Loucy (cell line): ENCODE data around the gene ABHD2.

ENCODE experiments used
- H2AFZ ChIP-seq: fragments of 200-600 bp; sonication (generic); 2 replicates; pipeline ENCODE4 v1.6.0; 2016; ENCODE audit warnings: antibody characterized with exemption, mild to moderate bottlenecking, low read length, moderate library complexity
- H3F3A ChIP-seq: fragments of 200-600 bp; 2 replicates; pipeline ENCODE4 v1.6.0; 2016; ENCODE audit warnings: antibody characterized with exemption, low read depth, mild to moderate bottlenecking
- H3K27me3 ChIP-seq: fragments of 200-600 bp; sonication (generic); 2 replicates; pipeline ENCODE4 v1.6.1; 2014; ENCODE audit warnings: low read length, mild to moderate bottlenecking; ENCODE audit not compliant: insufficient read depth, poor library complexity, severe bottlenecking
- H3K36me3 ChIP-seq: fragments of 200-600 bp; sonication (generic); 2 replicates; pipeline ENCODE4 v1.6.1; 2016; ENCODE audit warnings: low read length; ENCODE audit not compliant: insufficient read depth
- H3K4me1 ChIP-seq: fragments of 200-600 bp; sonication (generic); 2 replicates; pipeline ENCODE4 v1.5.1; 2014; ENCODE audit warnings: low read length, mild to moderate bottlenecking; ENCODE audit not compliant: insufficient read depth, poor library complexity, severe bottlenecking
- H3K4me2 ChIP-seq: fragments of 200-600 bp; sonication (generic); 2 replicates; pipeline ENCODE4 v1.6.0; 2014; ENCODE audit warnings: antibody characterized with exemption, low read length, low read depth, mild to moderate bottlenecking; ENCODE audit not compliant: poor library complexity, severe bottlenecking
- H3K4me3 ChIP-seq: fragments of 200-600 bp; sonication (generic); 2 replicates; pipeline ENCODE4 v1.5.1; 2014; ENCODE audit warnings: low read length, mild to moderate bottlenecking, mixed read lengths; ENCODE audit not compliant: poor library complexity, severe bottlenecking
- H3K79me2 ChIP-seq: fragments of 200-600 bp; sonication (generic); 2 replicates; pipeline ENCODE4 v1.6.1; 2014; ENCODE audit warnings: low read length; ENCODE audit not compliant: insufficient read depth
- H3K9ac ChIP-seq: fragments of 200-600 bp; sonication (generic); 2 replicates; pipeline ENCODE4 v1.6.0; 2014; ENCODE audit warnings: mild to moderate bottlenecking, low read depth, low read length, moderate library complexity; ENCODE audit not compliant: poor library complexity, severe bottlenecking
- H3K9me2 ChIP-seq: fragments of 200-600 bp; sonication (generic); replicated peaks from 2 replicates; pipeline ENCODE4 v1.6.1; 2016; ENCODE audit warnings: low read depth, low read length, mixed read lengths
- H3K9me3 ChIP-seq: fragments of 200-600 bp; sonication (generic); 2 replicates; pipeline ENCODE4 v1.6.1; 2014; ENCODE audit warnings: mild to moderate bottlenecking, antibody characterized with exemption, low read length, low read depth; ENCODE audit not compliant: insufficient read depth
- H4K20me1 ChIP-seq: fragments of 200-600 bp; sonication (generic); 2 replicates; pipeline ENCODE4 v1.6.0; 2014; ENCODE audit warnings: antibody characterized with exemption, low read length, mild to moderate bottlenecking; ENCODE audit not compliant: insufficient read depth, poor library complexity, severe bottlenecking
- CTCF ChIP-seq: fragments of 200-600 bp; sonication (generic); conservative IDR thresholded peaks from 2 replicates; pipeline ENCODE4 v1.5.1; 2014; ENCODE audit warnings: mild to moderate bottlenecking, antibody characterized with exemption, low read length
- EZH2phosphoT487 ChIP-seq: fragments of 200-600 bp; IDR thresholded peaks from 2 replicates; pipeline ENCODE4 v1.6.1; 2018; ENCODE audit warnings: antibody characterized with exemption, mild to moderate bottlenecking, moderate library complexity, borderline replicate concordance

The ABHD2 gene

GRCh38 chr15:89115547-89115946 is 27.3 kb downstream of the ABHD2 start:
- Histone ChIP-seq H3K9ac (no peak overlapping the region), H3K4me2 (no peak overlapping the region), H2AFZ (no peak overlapping the region), H3K4me1 (peaks cover 15% of the 10 kb centered on the region), H3F3A (no peaks in the 10 kb centered on the region), H3K9me2 (no peaks in the 10 kb centered on the region), H3K9me3 (no peaks in the 10 kb centered on the region), H3K27me3 (no peaks in the 10 kb centered on the region), H4K20me1 (no peaks in the 10 kb centered on the region), H3K79me2 (peaks cover 5% of the 10 kb centered on the region; the same call in 1 of the 2 replicates), H3K36me3 (peaks cover 65% of the 10 kb centered on the region; the same call in 1 of the 2 replicates), H3K4me3 (no peak overlapping the region)
- no peak for TF ChIP-seq EZH2phosphoT487
- TF ChIP-seq CTCF: no peak

- Histone ChIP-seq H3K9me3 (no peaks in the 10 kb centered on the region), H3F3A (no peaks in the 10 kb centered on the region), H3K9ac (no peak overlapping the region), H4K20me1 (no peaks in the 10 kb centered on the region), H3K79me2 (peaks cover 2% of the 10 kb centered on the region; the same call in 1 of the 2 replicates), H2AFZ (no peak overlapping the region), H3K9me2 (no peaks in the 10 kb centered on the region), H3K4me2 (no peak overlapping the region), H3K36me3 (peaks cover 69% of the 10 kb centered on the region; the same call in 1 of the 2 replicates), H3K4me1 (peaks cover 15% of the 10 kb centered on the region), H3K4me3 (no peak overlapping the region), H3K27me3 (no peaks in the 10 kb centered on the region)
- TF ChIP-seq CTCF (no peak), EZH2phosphoT487 (no peak)
These were observed 28.1 kb downstream of the ABHD2 start for GRCh38 chr15:89116404-89116803.

- no peak overlapping the region for H2AFZ ChIP-seq
- H3K9me2 ChIP-seq: no peaks in the 10 kb centered on the region
- no peaks in the 10 kb centered on the region for H4K20me1 ChIP-seq
- H3K4me3 ChIP-seq: no peak overlapping the region
- TF ChIP-seq CTCF: no peak
- no peak overlapping the region for H3K9ac ChIP-seq
- H3K9me3 ChIP-seq: no peaks in the 10 kb centered on the region
- H3K36me3 ChIP-seq: peaks cover 78% of the 10 kb centered on the region; the same call in 1 of the 2 replicates
- H3F3A ChIP-seq: no peaks in the 10 kb centered on the region
- no peaks in the 10 kb centered on the region for H3K27me3 ChIP-seq
- H3K4me2 ChIP-seq: no peak overlapping the region
- H3K79me2 ChIP-seq: no peaks in the 10 kb centered on the region
- H3K4me1 ChIP-seq: peaks cover 5% of the 10 kb centered on the region
These were observed 29.5 kb downstream of the ABHD2 start for GRCh38 chr15:89117790-89118189.
